DOHH2 (cell line): ENCODE results near the gene MICAL2.

ENCODE experiments used
- H3F3A ChIP-seq: fragments of 200-600 bp; sonication (generic), shearing (Covaris generic); 2 replicates; pipeline ENCODE4 v1.6.0; 2016; ENCODE audit warnings: antibody characterized with exemption, mild to moderate bottlenecking; ENCODE audit not compliant: control insufficient read depth, insufficient read depth
- H3K27ac ChIP-seq: fragments of 200-600 bp; sonication (generic); 2 replicates; pipeline ENCODE4 v1.5.1; 2014; ENCODE audit warnings: low read depth, mild to moderate bottlenecking, low read length, moderate library complexity
- H3K27me3 ChIP-seq: fragments of 200-600 bp; sonication (generic); 2 replicates; pipeline ENCODE4 v1.6.1; 2014; ENCODE audit warnings: mild to moderate bottlenecking, low read length, mixed read lengths; ENCODE audit not compliant: control insufficient read depth
- H3K36me3 ChIP-seq: fragments of 200-600 bp; sonication (generic); 2 replicates; pipeline ENCODE4 v1.6.1; 2014; ENCODE audit warnings: mild to moderate bottlenecking, low read length, moderate library complexity, mixed read lengths; ENCODE audit not compliant: control insufficient read depth
- H3K4me1 ChIP-seq: fragments of 200-600 bp; sonication (generic); 2 replicates; pipeline ENCODE4 v1.6.1; 2014; ENCODE audit warnings: mild to moderate bottlenecking, low read length, mixed read lengths; ENCODE audit not compliant: control insufficient read depth
- H3K4me2 ChIP-seq: fragments of 200-600 bp; sonication (generic); 2 replicates; pipeline ENCODE4 v1.6.0; 2014; ENCODE audit warnings: mild to moderate bottlenecking, low read length, moderate library complexity
- H3K4me3 ChIP-seq: fragments of 200-600 bp; sonication (generic); 2 replicates; pipeline ENCODE4 v1.5.1; 2014; ENCODE audit warnings: mild to moderate bottlenecking, low read length, mixed read lengths
- H3K79me2 ChIP-seq: fragments of 200-600 bp; sonication (generic); 2 replicates; pipeline ENCODE4 v1.6.1; 2014; ENCODE audit warnings: mild to moderate bottlenecking, low read length, mixed read lengths; ENCODE audit not compliant: control insufficient read depth
- H3K9me2 ChIP-seq: fragments of 200-600 bp; sonication (generic); replicated peaks from 2 replicates; pipeline ENCODE4 v1.6.1; 2014; ENCODE audit warnings: mild to moderate bottlenecking, low read length, mixed read lengths; ENCODE audit not compliant: control insufficient read depth
- H3K9me3 ChIP-seq: fragments of 200-600 bp; sonication (generic); 2 replicates; pipeline ENCODE4 v1.6.1; 2014; ENCODE audit warnings: antibody characterized with exemption, low read length, mixed read lengths; ENCODE audit not compliant: control insufficient read depth, insufficient read depth
- H4K20me1 ChIP-seq: fragments of 200-600 bp; sonication (generic); 2 replicates; pipeline ENCODE4 v1.6.0; 2014; ENCODE audit warnings: low read depth, mild to moderate bottlenecking, antibody characterized with exemption, low read length, moderate library complexity; ENCODE audit not compliant: control insufficient read depth, insufficient read depth
- EZH2phosphoT487 ChIP-seq: fragments of 200-600 bp; sonication (generic); IDR thresholded peaks from 2 replicates; pipeline ENCODE4 v1.6.1; 2017; ENCODE audit warnings: borderline replicate concordance, mild to moderate bottlenecking, antibody characterized with exemption, low read length, moderate library complexity, mixed read lengths
- TF ChIP-seq, protein P1 (sequence below): fragments of 200-600 bp; sonication (generic); IDR thresholded peaks from one replicate; pipeline ENCODE4 v1.5.1; 2014; ENCODE audit warnings: antibody characterized with exemption, mild to moderate bottlenecking, low read depth, low read length; ENCODE audit not compliant: poor library complexity, severe bottlenecking

MICAL2 gene

DNA sequence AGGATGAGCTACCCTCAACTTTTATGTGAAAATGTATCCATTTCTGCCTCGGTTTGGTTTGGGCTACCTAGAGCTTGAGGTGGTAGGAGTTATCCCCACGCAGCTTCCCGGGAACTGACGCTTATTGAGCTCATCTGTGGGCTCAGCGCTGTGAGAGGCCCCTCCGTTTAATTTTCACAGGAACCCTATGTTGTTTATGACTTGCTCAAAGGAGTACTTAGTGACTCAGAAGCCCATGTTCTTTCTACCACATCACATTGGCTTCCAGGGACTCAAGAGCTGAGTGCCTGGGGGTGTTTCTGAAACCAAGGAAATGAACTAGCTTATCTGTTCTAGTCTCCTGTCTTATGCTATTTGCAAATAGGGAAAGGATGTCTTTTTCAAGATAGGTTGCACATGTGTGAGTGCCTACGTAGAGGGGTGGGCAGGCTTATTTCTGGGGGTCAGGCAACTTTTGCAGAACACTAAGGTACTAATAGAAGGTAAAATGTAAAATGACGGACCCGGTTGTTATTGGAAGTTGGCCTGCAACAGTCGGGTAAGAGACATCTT, 40.5 kb downstream of the MICAL2 start:
- no peaks in the 10 kb centered on the region for H3K27me3 ChIP-seq
- no peaks in the 10 kb centered on the region for H3K9me3 ChIP-seq
- H3K4me2 ChIP-seq: no peak overlapping the region
- no peak overlapping the region for H3K27ac ChIP-seq
- no peak overlapping the region for H3K4me3 ChIP-seq
- TF ChIP-seq, protein P1, sequence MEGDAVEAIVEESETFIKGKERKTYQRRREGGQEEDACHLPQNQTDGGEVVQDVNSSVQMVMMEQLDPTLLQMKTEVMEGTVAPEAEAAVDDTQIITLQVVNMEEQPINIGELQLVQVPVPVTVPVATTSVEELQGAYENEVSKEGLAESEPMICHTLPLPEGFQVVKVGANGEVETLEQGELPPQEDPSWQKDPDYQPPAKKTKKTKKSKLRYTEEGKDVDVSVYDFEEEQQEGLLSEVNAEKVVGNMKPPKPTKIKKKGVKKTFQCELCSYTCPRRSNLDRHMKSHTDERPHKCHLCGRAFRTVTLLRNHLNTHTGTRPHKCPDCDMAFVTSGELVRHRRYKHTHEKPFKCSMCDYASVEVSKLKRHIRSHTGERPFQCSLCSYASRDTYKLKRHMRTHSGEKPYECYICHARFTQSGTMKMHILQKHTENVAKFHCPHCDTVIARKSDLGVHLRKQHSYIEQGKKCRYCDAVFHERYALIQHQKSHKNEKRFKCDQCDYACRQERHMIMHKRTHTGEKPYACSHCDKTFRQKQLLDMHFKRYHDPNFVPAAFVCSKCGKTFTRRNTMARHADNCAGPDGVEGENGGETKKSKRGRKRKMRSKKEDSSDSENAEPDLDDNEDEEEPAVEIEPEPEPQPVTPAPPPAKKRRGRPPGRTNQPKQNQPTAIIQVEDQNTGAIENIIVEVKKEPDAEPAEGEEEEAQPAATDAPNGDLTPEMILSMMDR: no peak
- no peak for TF ChIP-seq EZH2phosphoT487
- H3K79me2 ChIP-seq: no peaks in the 10 kb centered on the region
- no peaks in the 10 kb centered on the region for H4K20me1 ChIP-seq
- no peaks in the 10 kb centered on the region for H3K4me1 ChIP-seq
- H3K9me2 ChIP-seq: no peaks in the 10 kb centered on the region
- no peaks in the 10 kb centered on the region for H3K36me3 ChIP-seq
- H3F3A ChIP-seq: no peaks in the 10 kb centered on the region

DNA sequence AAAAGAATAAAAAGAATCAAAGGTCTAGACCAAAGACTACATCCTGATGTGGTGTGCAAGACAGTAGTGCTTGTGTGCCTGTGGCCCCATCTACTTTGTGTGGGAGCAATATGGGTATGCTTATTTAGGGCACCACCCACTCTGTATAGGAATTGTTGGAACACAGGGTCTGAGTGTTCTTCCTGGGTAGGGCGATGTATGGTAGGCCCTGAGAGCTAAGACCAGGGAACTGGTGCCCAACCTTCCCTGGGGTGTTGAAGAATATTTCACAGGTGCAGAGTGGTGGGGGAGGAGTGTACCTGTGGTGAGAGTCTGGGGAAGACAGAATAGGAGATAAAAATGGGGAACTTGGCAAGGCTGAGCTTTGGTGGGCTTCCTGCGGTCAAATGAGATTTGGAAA, 41.9 kb downstream of the MICAL2 start:
- Histone ChIP-seq H3K4me2 (no peak overlapping the region), H3F3A (no peaks in the 10 kb centered on the region), H3K4me3 (no peak overlapping the region), H3K79me2 (no peaks in the 10 kb centered on the region), H3K9me2 (no peaks in the 10 kb centered on the region), H3K27ac (no peak overlapping the region), H3K4me1 (no peaks in the 10 kb centered on the region), H4K20me1 (no peaks in the 10 kb centered on the region), H3K9me3 (no peaks in the 10 kb centered on the region), H3K27me3 (no peaks in the 10 kb centered on the region), H3K36me3 (no peaks in the 10 kb centered on the region)
- TF ChIP-seq EZH2phosphoT487: no peak
- TF ChIP-seq, protein P1: no peak

DNA sequence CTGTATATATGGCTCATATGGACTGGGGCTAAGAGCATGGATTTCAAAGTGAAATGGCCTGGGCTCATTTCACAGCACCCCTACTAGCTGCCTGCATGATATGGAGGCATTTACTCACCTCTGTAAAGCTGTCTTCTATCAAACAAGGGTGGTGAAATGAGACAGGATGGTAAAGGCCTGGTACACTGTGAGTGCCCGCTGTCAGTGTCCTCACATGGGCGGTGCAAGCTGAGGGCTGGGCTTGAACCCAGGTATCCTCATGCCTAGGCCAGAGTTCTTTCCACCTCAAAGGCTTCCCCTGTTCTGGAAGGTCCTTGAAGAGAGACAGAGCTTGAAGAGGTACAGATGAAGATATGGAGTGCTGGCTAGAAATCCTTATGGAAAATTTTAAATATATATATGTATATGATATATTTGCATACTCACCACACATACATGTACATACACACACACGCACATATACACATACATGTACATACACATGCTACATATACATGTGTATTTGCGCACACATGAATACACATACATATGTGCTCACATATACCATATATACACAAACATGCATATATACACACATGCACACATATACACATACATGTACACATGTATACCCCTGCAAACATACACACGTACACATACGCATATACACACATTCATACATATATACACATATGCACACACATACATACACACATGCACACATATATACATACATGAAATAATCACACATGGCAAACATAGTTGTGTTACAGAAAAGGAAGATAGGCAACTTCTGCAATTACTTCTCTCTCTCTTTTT, 44.7 kb downstream of the MICAL2 start:
- Histone ChIP-seq H3F3A (no peaks in the 10 kb centered on the region), H3K36me3 (no peaks in the 10 kb centered on the region), H3K9me2 (no peaks in the 10 kb centered on the region), H3K4me1 (no peaks in the 10 kb centered on the region), H4K20me1 (no peaks in the 10 kb centered on the region), H3K27ac (no peak overlapping the region), H3K27me3 (no peaks in the 10 kb centered on the region), H3K9me3 (no peaks in the 10 kb centered on the region), H3K4me2 (no peak overlapping the region), H3K79me2 (no peaks in the 10 kb centered on the region), H3K4me3 (no peak overlapping the region)
- TF ChIP-seq EZH2phosphoT487: no peak
- TF ChIP-seq, protein P1: no peak
